Naive B cell (primary cell): Measurements from ENCODE around the gene SLAMF6. TPM values are rescaled to one million over a fixed set of nuclear protein-coding genes. Genes with fewer than 3 reads are reported as not detected.

Source experiments
- ATAC-seq, 2 donors: fragments of 150-1000 bp; cut with Tn5 transposase; 2 replicates each; pipeline ENCODE4 v1.10.0; 2021; ENCODE audit warnings: low read depth in 2 of 2, mild to moderate bottlenecking in 2 of 2, moderate library complexity in 2 of 2
- DNase-seq: peaks from one replicate; pipeline ENCODE4 v3.0.0; 2022
- H3K27ac Mint-ChIP-seq, 6 donors: one replicate each; pipeline ENCODE4 v1.8.0; 2020 to 2022; ENCODE audit warnings: mild to moderate bottlenecking in 6 of 6, mixed read lengths in 6 of 6, moderate library complexity in 5 of 6, inconsistent platforms in 2 of 6
- H3K27me3 Mint-ChIP-seq, 3 donors: one replicate each; pipeline ENCODE4 v1.8.0; 2021 to 2022; ENCODE audit warnings: mixed read lengths in 3 of 3, mild to moderate bottlenecking in 1 of 3
- H3K36me3 Mint-ChIP-seq, 2 donors: one replicate each; pipeline ENCODE4 v1.8.0; 2020 to 2022; ENCODE audit warnings: mixed read lengths in 2 of 2, inconsistent platforms in 1 of 2, mild to moderate bottlenecking in 1 of 2
- H3K4me1 Mint-ChIP-seq, 3 donors: one replicate each; pipeline ENCODE4 v1.8.0; 2020 to 2022; ENCODE audit warnings: mixed read lengths in 3 of 3, inconsistent platforms in 1 of 3, mild to moderate bottlenecking in 1 of 3, moderate library complexity in 1 of 3
- H3K4me3 Mint-ChIP-seq, 8 donors: one replicate each; pipeline ENCODE4 v1.8.0; 2020 to 2022; ENCODE audit warnings: mild to moderate bottlenecking in 8 of 8, mixed read lengths in 8 of 8, moderate library complexity in 8 of 8, inconsistent platforms in 2 of 8
- H3K9me3 Mint-ChIP-seq, 7 donors: one replicate each; pipeline ENCODE4 v1.8.0; 2020 to 2022; ENCODE audit warnings: mixed read lengths in 7 of 7, mild to moderate bottlenecking in 5 of 7, inconsistent platforms in 2 of 7, moderate library complexity in 1 of 7
- polyA plus RNA-seq, 6 donors: library from polyadenylated mRNA; unstranded; fragments of 300-500 nt; fragmentation: Illumina TruSeq; gene quantifications; one replicate each; pipeline ENCODE4 v1.2.3, GENCODE V29; 2021; ENCODE audit warnings: low read depth in 6 of 6

Gene SLAMF6
- polyA plus RNA-seq, 6 donors from 2014 or later = 164 to 256 (median 194) TPM

GRCh38 chr1:160474392-160475242, 48.4 kb downstream of the SLAMF6 start:
- DNase-seq (peak; percentile 38), ATAC-seq (peak; percentile 87 to 89)
- H3K4me3 Mint-ChIP-seq = no peak overlapping the region
- H3K27ac Mint-ChIP-seq = no peak overlapping the region
- no peaks in the 10 kb centered on the region for H3K27me3 Mint-ChIP-seq
- peaks cover under 1 to 13% of the 10 kb centered on the region in 2 donors for H3K36me3 Mint-ChIP-seq
- peaks cover 14 to 19% (median 16%) of the 10 kb centered on the region in 3 donors for H3K4me1 Mint-ChIP-seq
- H3K9me3 Mint-ChIP-seq = peaks cover 4 to 18% (median 14%) of the 10 kb centered on the region in 7 donors

- ATAC-seq (no peak), DNase-seq (no peak)
- no peak overlapping the region for H3K27ac Mint-ChIP-seq
- peaks cover 0 to 2% (median 0%) of the 10 kb centered on the region in 7 donors for H3K9me3 Mint-ChIP-seq
- H3K4me3 Mint-ChIP-seq = no peak overlapping the region
- no peaks in the 10 kb centered on the region for H3K36me3 Mint-ChIP-seq
- no peaks in the 10 kb centered on the region for H3K27me3 Mint-ChIP-seq
- peaks cover 9 to 18% (median 12%) of the 10 kb centered on the region in 3 donors for H3K4me1 Mint-ChIP-seq
These were observed 50.9 kb downstream of the SLAMF6 start for GRCh38 chr1:160472112-160472511.

- ATAC-seq (peak; percentile 11 to 15), DNase-seq (no peak)
- Mint-ChIP-seq H3K4me3 (no peak overlapping the region), H3K27me3 (no peaks in the 10 kb centered on the region), H3K9me3 (peaks cover 0 to 3% (median 0%) of the 10 kb centered on the region in 7 donors), H3K27ac (no peak overlapping the region), H3K36me3 (no peaks in the 10 kb centered on the region), H3K4me1 (peaks cover 16 to 27% (median 19%) of the 10 kb centered on the region in 3 donors)
These were observed 51.8 kb downstream of the SLAMF6 start for GRCh38 chr1:160471253-160471652.

GRCh38 chr1:160467576-160467975, 55.5 kb downstream of the SLAMF6 start:
- DNase-seq (no peak), ATAC-seq (no peak)
- no peaks in the 10 kb centered on the region for H3K27me3 Mint-ChIP-seq
- H3K27ac Mint-ChIP-seq = peak overlapping the region in 2 of 6 donors; percentile 2 to 54
- peaks cover 5 to 16% of the 10 kb centered on the region in 2 donors for H3K36me3 Mint-ChIP-seq
- H3K9me3 Mint-ChIP-seq = peaks cover 8 to 15% (median 12%) of the 10 kb centered on the region in 7 donors
- peaks cover 42 to 55% (median 42%) of the 10 kb centered on the region in 3 donors for H3K4me1 Mint-ChIP-seq
- peak overlapping the region in 3 of 8 donors; percentile 2 to 49 (median 48) for H3K4me3 Mint-ChIP-seq

GRCh38 chr1:160466961-160467360, 56.1 kb downstream of the SLAMF6 start:
- peak overlapping the region in 3 of 6 donors; percentile 16 to 77 (median 71) for H3K27ac Mint-ChIP-seq
- H3K27me3 Mint-ChIP-seq = no peaks in the 10 kb centered on the region
- H3K4me1 Mint-ChIP-seq = peaks cover 42 to 58% (median 45%) of the 10 kb centered on the region in 3 donors
- H3K36me3 Mint-ChIP-seq = peaks cover 5 to 16% of the 10 kb centered on the region in 2 donors
- ATAC-seq (peak in 1 of 2 donors; percentile 39), DNase-seq (no peak)
- H3K9me3 Mint-ChIP-seq = peaks cover 8 to 15% (median 12%) of the 10 kb centered on the region in 7 donors
- peak overlapping the region in 6 of 8 donors; percentile 1 to 83 (median 52) for H3K4me3 Mint-ChIP-seq

GRCh38 chr1:160465123-160465522, 57.9 kb downstream of the SLAMF6 start:
- Mint-ChIP-seq H3K4me1 (peaks cover 55 to 75% (median 60%) of the 10 kb centered on the region in 3 donors), H3K27ac (peak overlapping the region; percentile 36 to 88 (median 64)), H3K9me3 (peaks cover 10 to 15% (median 12%) of the 10 kb centered on the region in 7 donors), H3K27me3 (no peaks in the 10 kb centered on the region), H3K4me3 (peak overlapping the region in 6 of 8 donors; percentile 6 to 71 (median 60)), H3K36me3 (peaks cover 5 to 22% of the 10 kb centered on the region in 2 donors)
- DNase-seq = no peak
- peak; percentile 42 to 70 for ATAC-seq

GRCh38 chr1:160460683-160461287, 62.3 kb downstream of the SLAMF6 start:
- H3K9me3 Mint-ChIP-seq = peaks cover 9 to 12% (median 11%) of the 10 kb centered on the region in 7 donors
- H3K27me3 Mint-ChIP-seq = no peaks in the 10 kb centered on the region
- H3K27ac Mint-ChIP-seq = peak overlapping the region; percentile 80 to 99 (median 92)
- H3K4me3 Mint-ChIP-seq = peak overlapping the region in 7 of 8 donors; percentile 54 to 84 (median 70)
- H3K4me1 Mint-ChIP-seq = peaks cover 62 to 72% (median 65%) of the 10 kb centered on the region in 3 donors
- peak in 1 of 2 donors; percentile 40 for ATAC-seq
- no peak for DNase-seq
- H3K36me3 Mint-ChIP-seq = peaks cover 5 to 22% of the 10 kb centered on the region in 2 donors

GRCh38 chr1:160460214-160460642, 62.8 kb downstream of the SLAMF6 start:
- ATAC-seq = peak; percentile 55 to 69
- Mint-ChIP-seq H3K36me3 (peaks cover 5 to 18% of the 10 kb centered on the region in 2 donors), H3K4me3 (peak overlapping the region in 7 of 8 donors; percentile 54 to 84 (median 70)), H3K4me1 (peaks cover 56 to 67% (median 65%) of the 10 kb centered on the region in 3 donors), H3K27ac (peak overlapping the region; percentile 80 to 99 (median 92)), H3K27me3 (no peaks in the 10 kb centered on the region), H3K9me3 (peaks cover 6 to 12% (median 6%) of the 10 kb centered on the region in 7 donors)
- peak; percentile 25 for DNase-seq

- Mint-ChIP-seq H3K9me3 (peaks cover 4 to 12% (median 5%) of the 10 kb centered on the region in 7 donors), H3K36me3 (peaks cover 5 to 14% of the 10 kb centered on the region in 2 donors), H3K27ac (peak overlapping the region in 5 of 6 donors; percentile 80 to 96 (median 92)), H3K4me3 (peak overlapping the region in 7 of 8 donors; percentile 24 to 84 (median 73)), H3K4me1 (peaks cover 55 to 65% (median 65%) of the 10 kb centered on the region in 3 donors), H3K27me3 (no peaks in the 10 kb centered on the region)
- DNase-seq = no peak
- no peak for ATAC-seq
These were observed 63.4 kb downstream of the SLAMF6 start for GRCh38 chr1:160459687-160460086.

- H3K27me3 Mint-ChIP-seq = no peaks in the 10 kb centered on the region
- no peak for DNase-seq
- H3K4me1 Mint-ChIP-seq = peaks cover 56 to 64% (median 64%) of the 10 kb centered on the region in 3 donors
- peak overlapping the region in 3 of 8 donors; percentile 12 to 80 (median 21) for H3K4me3 Mint-ChIP-seq
- peaks cover 0 to 8% (median 1%) of the 10 kb centered on the region in 7 donors for H3K9me3 Mint-ChIP-seq
- ATAC-seq = no peak
- H3K36me3 Mint-ChIP-seq = peaks cover under 1 to 9% of the 10 kb centered on the region in 2 donors
- peak overlapping the region in 5 of 6 donors; percentile 4 to 92 (median 66) for H3K27ac Mint-ChIP-seq
These were observed 64.0 kb downstream of the SLAMF6 start for GRCh38 chr1:160459056-160459455.

- no peak for DNase-seq
These were observed 67.9 kb downstream of the SLAMF6 start for GRCh38 chr1:160455153-160455517.

GRCh38 chr1:160454371-160455152, 68.5 kb downstream of the SLAMF6 start:
- Mint-ChIP-seq H3K9me3 (no peaks in the 10 kb centered on the region), H3K27me3 (no peaks in the 10 kb centered on the region), H3K36me3 (no peaks in the 10 kb centered on the region), H3K27ac (peak overlapping the region in 4 of 6 donors; percentile 25 to 74 (median 48)), H3K4me1 (peaks cover 55 to 74% (median 59%) of the 10 kb centered on the region in 3 donors), H3K4me3 (peak overlapping the region in 3 of 8 donors; percentile 10 to 70 (median 26))
- DNase-seq (no peak), ATAC-seq (peak in 1 of 2 donors; percentile 38)

More at GRCh38 chr1:160455153-160455517, 67.9 kb downstream of the SLAMF6 start:
- Mint-ChIP-seq H3K9me3 (no peaks in the 10 kb centered on the region), H3K4me3 (peak overlapping the region in 2 of 8 donors; percentile 26 to 70), H3K36me3 (peaks cover 0 to under 1% of the 10 kb centered on the region in 2 donors), H3K27ac (peak overlapping the region in 3 of 6 donors; percentile 25 to 48 (median 47)), H3K4me1 (peaks cover 59 to 79% (median 64%) of the 10 kb centered on the region in 3 donors), H3K27me3 (no peaks in the 10 kb centered on the region)
- ATAC-seq = no peak
